HG03565 (cell line): ENCODE results near the gene GPATCH8.

Experiments used
- ATAC-seq: cut with Tn5 transposase; IDR thresholded peaks from one replicate; pipeline ENCODE4 v1.9.1; 2021; ENCODE audit warnings: mild to moderate bottlenecking, moderate library complexity; ENCODE audit not compliant: unreplicated experiment

GPATCH8 gene

GRCh38 chr17:44464037-44464436 is 39.2 kb downstream of the GPATCH8 start:
- ATAC-seq: no peak

- ATAC-seq: no peak
Observed at GRCh38 chr17:44451832-44452231, 51.4 kb downstream of the GPATCH8 start.

- ATAC-seq: no peak
Observed at GRCh38 chr17:44451016-44451627, 52.1 kb downstream of the GPATCH8 start.

- no peak for ATAC-seq
Observed at GRCh38 chr17:44448412-44448811, 54.8 kb downstream of the GPATCH8 start.

GRCh38 chr17:44444735-44445105 is 58.5 kb downstream of the GPATCH8 start:
- ATAC-seq: no peak

- no peak for ATAC-seq
Observed at GRCh38 chr17:44442806-44443205, 60.4 kb downstream of the GPATCH8 start.

GRCh38 chr17:44439168-44439567 is 64.0 kb downstream of the GPATCH8 start:
- ATAC-seq: no peak

GRCh38 chr17:44438636-44439035 is 64.6 kb downstream of the GPATCH8 start:
- no peak for ATAC-seq

GRCh38 chr17:44436336-44436735 is 66.9 kb downstream of the GPATCH8 start:
- ATAC-seq: no peak

- ATAC-seq: no peak
Observed at GRCh38 chr17:44432254-44433157, 70.7 kb downstream of the GPATCH8 start.

GRCh38 chr17:44424828-44425461 is 78.3 kb downstream of the GPATCH8 start:
- no peak for ATAC-seq

GRCh38 chr17:44417553-44417952 is 85.7 kb downstream of the GPATCH8 start:
- no peak for ATAC-seq

GRCh38 chr17:44416558-44417289 is 86.5 kb downstream of the GPATCH8 start:
- ATAC-seq: no peak

- ATAC-seq: no peak
Observed at GRCh38 chr17:44414394-44415155, 88.6 kb downstream of the GPATCH8 start.

GRCh38 chr17:44409309-44410028 is 93.7 kb downstream of the GPATCH8 start:
- ATAC-seq: no peak

GRCh38 chr17:44408786-44409185 is 94.4 kb downstream of the GPATCH8 start:
- no peak for ATAC-seq

- ATAC-seq: no peak
Observed at GRCh38 chr17:44402564-44403172, 100.5 kb downstream of the GPATCH8 start.

GRCh38 chr17:44400226-44400847 is 102.9 kb downstream of the GPATCH8 start:
- no peak for ATAC-seq
